ENCODE measurements around the gene IBTK. TPM values are rescaled to one million over a fixed set of nuclear protein-coding genes. Genes with fewer than 3 reads are reported as not detected.

The IBTK gene
- total RNA-seq, 1 donor from 2014 or later = 24.8 TPM

GRCh38 chr6:82196161-82196560 lies 51.4 kb downstream of the IBTK start:
- TF ChIP-seq CTCF (IDR thresholded peaks at IDR 0.05; ENCODE audit: unreplicated experiment) = no peak
- H3K36me3 Mint-ChIP-seq (ENCODE audit: low read depth, unreplicated experiment) = peaks cover 15% of the 10 kb centered on the region
- H3K27me3 Mint-ChIP-seq (ENCODE audit: unreplicated experiment) = no peaks in the 10 kb centered on the region
- H3K4me1 Mint-ChIP-seq (ENCODE audit: unreplicated experiment) = no peaks in the 10 kb centered on the region
- H3K4me3 Mint-ChIP-seq (ENCODE audit: unreplicated experiment) = no peak overlapping the region
- no peak for DNase-seq (ENCODE audit: low spot score)
- H3K27ac Mint-ChIP-seq (ENCODE audit: unreplicated experiment) = no peak overlapping the region
- no peaks in the 10 kb centered on the region for H3K9me3 Mint-ChIP-seq (ENCODE audit: unreplicated experiment)

- Mint-ChIP-seq H3K36me3 (ENCODE audit: low read depth, unreplicated experiment) (peaks cover 15% of the 10 kb centered on the region), H3K9me3 (ENCODE audit: unreplicated experiment) (no peaks in the 10 kb centered on the region), H3K4me3 (ENCODE audit: unreplicated experiment) (no peak overlapping the region), H3K4me1 (ENCODE audit: unreplicated experiment) (no peaks in the 10 kb centered on the region), H3K27me3 (ENCODE audit: unreplicated experiment) (no peaks in the 10 kb centered on the region), H3K27ac (ENCODE audit: unreplicated experiment) (no peak overlapping the region)
- no peak for TF ChIP-seq CTCF (IDR thresholded peaks at IDR 0.05; ENCODE audit: unreplicated experiment)
- DNase-seq (ENCODE audit: low spot score) = no peak
Measured at GRCh38 chr6:82195619-82196018, 51.9 kb downstream of the IBTK start.

GRCh38 chr6:82185948-82186535 lies 61.5 kb downstream of the IBTK start:
- no peak for TF ChIP-seq CTCF (IDR thresholded peaks at IDR 0.05; ENCODE audit: unreplicated experiment)
- Mint-ChIP-seq H3K27me3 (ENCODE audit: unreplicated experiment) (no peaks in the 10 kb centered on the region), H3K4me1 (ENCODE audit: unreplicated experiment) (no peaks in the 10 kb centered on the region), H3K36me3 (ENCODE audit: low read depth, unreplicated experiment) (peaks cover 14% of the 10 kb centered on the region), H3K27ac (ENCODE audit: unreplicated experiment) (no peak overlapping the region), H3K4me3 (ENCODE audit: unreplicated experiment) (no peak overlapping the region), H3K9me3 (ENCODE audit: unreplicated experiment) (no peaks in the 10 kb centered on the region)
- DNase-seq (ENCODE audit: low spot score) = no peak

GRCh38 chr6:82183642-82184282 lies 63.8 kb downstream of the IBTK start:
- no peak for DNase-seq (ENCODE audit: low spot score)
- Mint-ChIP-seq H3K27me3 (ENCODE audit: unreplicated experiment) (no peaks in the 10 kb centered on the region), H3K36me3 (ENCODE audit: low read depth, unreplicated experiment) (peaks cover 11% of the 10 kb centered on the region), H3K27ac (ENCODE audit: unreplicated experiment) (no peak overlapping the region), H3K4me1 (ENCODE audit: unreplicated experiment) (no peaks in the 10 kb centered on the region), H3K4me3 (ENCODE audit: unreplicated experiment) (no peak overlapping the region), H3K9me3 (ENCODE audit: unreplicated experiment) (no peaks in the 10 kb centered on the region)
- TF ChIP-seq CTCF (IDR thresholded peaks at IDR 0.05; ENCODE audit: unreplicated experiment) = no peak

- Mint-ChIP-seq H3K4me1 (ENCODE audit: unreplicated experiment) (no peaks in the 10 kb centered on the region), H3K27ac (ENCODE audit: unreplicated experiment) (no peak overlapping the region), H3K27me3 (ENCODE audit: unreplicated experiment) (no peaks in the 10 kb centered on the region), H3K9me3 (ENCODE audit: unreplicated experiment) (no peaks in the 10 kb centered on the region), H3K36me3 (ENCODE audit: low read depth, unreplicated experiment) (peaks cover 11% of the 10 kb centered on the region), H3K4me3 (ENCODE audit: unreplicated experiment) (no peak overlapping the region)
- DNase-seq (ENCODE audit: low spot score) = no peak
- TF ChIP-seq CTCF (IDR thresholded peaks at IDR 0.05; ENCODE audit: unreplicated experiment) = no peak
Measured at GRCh38 chr6:82182756-82183155, 64.8 kb downstream of the IBTK start.

Data from endothelial cell (in vitro differentiated cells).